HG03571 (cell line): ENCODE data around the gene DENND5B.
"Not testable (repeated sequence)": the region's sequence is repeated elsewhere in the genome, so short reads cannot be mapped to it uniquely, and the experiment has no call there.

Experiments used
- ATAC-seq: cut with Tn5 transposase; IDR thresholded peaks from one replicate; pipeline ENCODE4 v1.9.1; 2021; ENCODE audit not compliant: unreplicated experiment

Gene DENND5B

DNA sequence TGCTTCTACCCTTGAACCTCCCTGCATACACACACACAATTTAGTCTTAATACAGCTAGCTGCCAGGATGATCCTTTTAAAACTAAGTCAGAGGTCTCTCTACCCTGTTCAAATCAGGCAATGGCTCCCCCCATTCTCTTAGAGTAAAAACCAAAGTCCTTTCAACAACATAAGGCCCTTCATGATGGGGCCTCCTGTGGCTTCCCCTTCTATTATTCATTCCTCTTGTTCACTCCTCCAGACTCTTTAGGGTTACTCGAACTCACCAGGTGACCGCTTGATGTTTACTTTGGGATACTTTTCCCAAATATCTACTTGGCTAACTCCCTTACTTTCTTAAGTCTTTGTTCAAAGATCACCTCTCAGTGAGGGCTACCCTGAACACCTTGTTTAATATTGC is 30.4 kb downstream of the DENND5B start:
- ATAC-seq: no peak

DNA sequence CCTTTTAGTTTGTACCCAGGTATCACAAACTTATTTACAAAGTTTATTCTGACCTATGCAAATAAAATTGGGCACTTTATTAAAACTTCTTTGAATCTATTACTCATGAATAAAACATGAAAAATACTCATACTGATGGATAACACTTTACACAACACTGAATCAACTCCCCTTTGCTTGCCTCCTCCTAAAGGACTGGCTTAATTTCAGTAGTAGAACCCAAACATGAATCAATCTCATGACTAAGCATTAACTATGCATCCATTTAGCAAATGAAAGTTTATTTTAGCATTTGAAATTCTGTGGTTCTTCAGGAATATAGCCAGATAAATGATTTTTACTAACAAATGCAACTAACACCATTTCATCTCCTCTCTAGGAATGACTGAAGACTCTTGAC is 32.4 kb downstream of the DENND5B start:
- ATAC-seq: no peak

DNA sequence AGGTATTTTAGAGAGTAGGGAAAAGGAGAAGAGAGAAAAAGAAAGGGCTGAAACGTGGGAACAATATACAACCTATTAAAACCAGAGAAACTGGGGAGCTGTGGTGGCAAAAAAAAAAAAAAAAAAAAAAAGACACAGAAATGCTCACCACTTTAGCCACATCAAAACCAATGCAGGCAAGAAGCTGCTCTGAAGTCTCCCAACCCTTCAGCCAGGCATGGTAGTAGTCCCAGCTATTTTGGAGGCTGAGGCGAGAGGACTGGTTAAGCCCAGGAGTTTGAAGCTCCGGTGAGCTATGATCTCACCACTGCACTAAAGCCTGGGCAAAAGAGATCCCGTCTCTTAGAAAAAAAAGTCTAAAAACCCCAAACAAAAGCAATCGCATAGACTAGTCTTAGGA is 33.2 kb downstream of the DENND5B start:
- ATAC-seq: no peak

DNA sequence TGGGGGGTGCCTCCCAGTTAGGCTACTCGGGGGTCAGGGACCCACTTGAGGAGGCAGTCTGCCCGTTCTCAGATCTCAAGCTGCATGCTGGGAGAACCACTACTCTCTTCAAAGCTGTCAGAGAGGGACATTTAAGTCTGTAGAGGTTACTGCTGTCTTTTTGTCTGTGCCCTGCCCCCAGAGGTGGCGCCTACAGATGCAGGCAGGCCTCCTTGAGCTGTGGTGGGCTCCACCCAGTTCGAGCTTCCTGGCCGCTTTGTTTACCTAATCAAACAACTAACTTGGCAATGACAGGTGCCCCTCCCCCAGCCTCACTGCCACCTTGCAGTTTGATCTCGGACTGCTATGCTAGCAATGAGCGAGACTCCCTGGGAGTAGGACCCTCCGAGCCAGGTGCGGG is 35.5 kb downstream of the DENND5B start:
- ATAC-seq: not testable (repeated sequence)

DNA sequence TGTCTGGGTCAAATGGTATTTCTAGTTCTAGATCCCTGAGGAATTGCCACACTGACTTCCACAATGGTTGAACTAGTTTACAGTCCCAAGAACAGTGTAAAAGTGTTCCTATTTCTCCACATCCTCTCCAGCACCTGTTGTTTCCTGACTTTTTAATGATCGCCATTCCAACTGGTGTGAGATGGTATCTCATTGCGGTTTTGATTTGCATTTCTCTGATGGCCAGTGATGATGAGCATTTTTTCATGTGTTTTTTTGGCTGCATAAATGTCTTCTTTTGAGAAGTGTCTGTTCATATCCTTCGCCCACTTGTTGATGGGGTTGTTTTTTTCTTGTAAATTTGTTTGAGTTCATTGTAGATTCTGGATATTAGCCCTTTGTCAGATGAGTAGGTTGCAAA is 40.3 kb downstream of the DENND5B start:
- not testable (repeated sequence) for ATAC-seq

DNA sequence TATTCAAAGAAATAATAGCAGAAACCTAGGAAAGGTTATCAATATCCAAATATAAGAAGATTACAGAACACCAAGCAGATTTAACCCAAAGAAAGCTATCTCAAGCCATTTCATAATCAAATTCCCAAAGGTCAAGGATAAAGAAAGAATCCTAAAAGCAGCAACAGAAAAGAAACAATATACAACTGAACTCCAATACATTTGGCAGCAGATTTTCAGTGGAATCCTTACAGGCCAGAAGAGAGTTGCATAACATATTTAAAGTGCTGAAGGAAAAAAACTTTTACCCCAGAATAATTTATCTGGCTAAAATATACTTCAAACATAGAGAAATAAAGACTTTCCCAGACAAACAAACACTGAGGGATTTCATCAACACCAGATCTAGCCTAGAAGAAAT is 54.3 kb downstream of the DENND5B start:
- ATAC-seq: no peak

DNA sequence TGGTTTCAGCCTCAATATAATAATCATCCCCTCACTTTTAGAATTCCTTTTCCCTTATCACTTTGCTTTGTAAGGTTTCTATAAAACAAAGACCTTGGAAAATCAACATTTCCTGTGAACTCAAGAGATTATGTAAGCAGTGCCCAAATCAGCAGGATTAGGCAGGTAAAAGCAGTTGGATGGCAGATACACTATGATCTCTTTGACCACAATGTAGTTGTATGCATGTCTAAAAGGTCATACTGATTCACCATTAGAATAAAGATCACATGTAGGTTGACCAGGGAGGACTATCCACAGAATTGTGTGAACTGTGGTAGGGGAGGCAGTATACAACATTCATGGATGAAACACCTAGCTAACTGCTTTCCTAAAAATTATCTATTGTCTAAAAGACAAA is 57.5 kb downstream of the DENND5B start:
- no peak for ATAC-seq

DNA sequence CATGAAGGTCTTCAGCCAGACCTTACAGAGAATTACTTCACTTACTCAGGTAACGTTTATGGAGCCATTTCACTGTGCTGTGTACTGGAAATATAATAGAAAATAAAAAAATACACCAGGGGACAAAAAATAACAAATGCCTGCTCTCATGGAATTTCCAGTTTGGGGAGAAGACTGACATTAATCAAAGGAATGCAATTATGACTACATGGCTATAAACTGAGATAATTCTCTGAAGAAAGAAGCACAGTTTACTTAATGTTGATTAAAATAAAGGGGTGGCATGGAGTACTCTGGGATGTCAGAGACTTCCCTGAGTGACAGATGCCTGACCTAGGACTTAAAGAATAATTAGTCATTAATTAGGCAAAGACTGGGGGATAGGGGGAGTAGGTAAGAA is 59.0 kb downstream of the DENND5B start:
- ATAC-seq: no peak

DNA sequence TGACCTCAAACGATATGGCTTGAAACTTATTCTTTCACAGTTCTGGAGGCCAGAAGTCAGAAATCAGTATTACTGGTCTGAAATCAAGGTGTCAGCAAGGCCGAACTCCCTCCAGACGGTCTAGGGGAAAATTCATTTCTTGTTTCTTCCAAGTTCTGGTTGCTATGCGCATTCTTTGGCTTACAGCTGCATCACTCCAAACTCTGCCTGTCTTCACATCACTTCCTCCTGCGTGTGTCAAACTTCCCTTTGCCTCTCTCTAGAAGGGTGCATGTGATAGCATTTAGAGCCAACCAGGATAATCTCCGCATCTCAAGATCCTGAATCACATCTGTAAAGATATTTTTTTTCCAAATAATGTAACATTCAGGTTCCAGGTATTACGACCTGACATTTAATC is 62.8 kb downstream of the DENND5B start:
- ATAC-seq: no peak

DNA sequence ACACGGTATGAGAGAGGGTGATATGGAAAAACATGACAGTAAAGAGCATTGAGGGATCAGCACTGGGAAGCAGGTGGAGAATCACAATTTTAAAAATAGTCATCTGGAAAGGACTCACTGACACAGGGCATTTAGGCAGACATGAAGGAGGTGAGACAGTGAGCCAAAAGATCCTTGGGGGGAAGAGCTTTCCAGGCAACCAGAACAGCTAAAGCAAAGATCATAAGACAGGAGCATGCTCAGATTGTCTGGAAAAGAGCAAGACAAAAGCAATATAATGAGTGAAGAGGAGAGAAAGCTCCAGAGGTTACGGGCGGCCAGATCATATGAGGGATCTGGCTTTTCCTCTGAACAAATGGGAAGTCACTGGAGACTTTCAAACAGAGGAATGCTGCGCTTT is 63.9 kb downstream of the DENND5B start:
- ATAC-seq: no peak

DNA sequence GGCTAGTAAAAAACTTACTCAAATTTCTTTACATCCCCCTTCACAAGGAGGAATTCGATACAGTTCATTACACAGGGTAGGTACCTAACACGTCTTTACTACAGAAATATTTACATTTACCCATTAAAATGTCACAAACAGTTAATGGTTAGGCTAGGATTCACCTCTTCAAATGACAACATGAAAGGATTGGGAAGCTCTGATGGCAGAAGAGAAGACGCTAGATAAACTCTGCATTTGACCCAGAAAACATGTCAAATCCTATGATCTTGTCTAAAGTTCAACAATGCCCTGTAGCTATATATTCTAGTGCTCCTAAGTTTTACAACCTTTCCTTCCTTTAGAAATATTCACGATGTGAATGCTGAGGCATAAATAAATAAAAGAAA is 64.8 kb downstream of the DENND5B start:
- ATAC-seq: no peak

DNA sequence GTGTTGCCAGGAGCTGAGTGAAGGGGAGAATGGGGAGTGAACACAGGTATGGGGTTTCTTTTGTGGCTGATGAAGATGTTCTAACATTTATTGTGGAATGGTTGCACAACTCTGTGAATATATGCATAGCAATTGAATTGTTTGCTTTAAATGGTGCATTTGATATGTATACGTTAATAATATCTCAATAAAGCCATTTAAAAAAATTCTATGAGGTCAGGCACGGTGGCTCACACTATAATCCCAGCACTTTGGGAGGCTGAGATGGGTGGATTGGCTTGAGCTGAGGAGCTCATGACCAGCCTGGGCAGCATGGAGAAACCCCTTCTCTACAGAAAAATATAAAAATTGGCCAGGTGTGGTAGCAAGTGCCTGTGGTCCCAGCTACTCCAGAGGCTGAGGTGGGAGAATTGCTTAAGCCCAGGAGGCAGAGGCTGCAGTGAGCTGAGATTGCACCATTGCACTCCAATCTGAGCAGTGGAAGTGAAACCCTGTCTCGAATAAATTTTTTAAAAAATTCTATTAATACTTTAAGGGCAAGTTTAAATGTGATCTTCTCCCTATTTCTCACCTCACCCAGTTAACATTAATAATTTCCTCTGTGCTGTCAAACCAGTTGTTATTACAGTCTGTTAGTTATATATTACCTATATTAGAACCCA is 65.3 kb downstream of the DENND5B start:
- ATAC-seq: no peak

DNA sequence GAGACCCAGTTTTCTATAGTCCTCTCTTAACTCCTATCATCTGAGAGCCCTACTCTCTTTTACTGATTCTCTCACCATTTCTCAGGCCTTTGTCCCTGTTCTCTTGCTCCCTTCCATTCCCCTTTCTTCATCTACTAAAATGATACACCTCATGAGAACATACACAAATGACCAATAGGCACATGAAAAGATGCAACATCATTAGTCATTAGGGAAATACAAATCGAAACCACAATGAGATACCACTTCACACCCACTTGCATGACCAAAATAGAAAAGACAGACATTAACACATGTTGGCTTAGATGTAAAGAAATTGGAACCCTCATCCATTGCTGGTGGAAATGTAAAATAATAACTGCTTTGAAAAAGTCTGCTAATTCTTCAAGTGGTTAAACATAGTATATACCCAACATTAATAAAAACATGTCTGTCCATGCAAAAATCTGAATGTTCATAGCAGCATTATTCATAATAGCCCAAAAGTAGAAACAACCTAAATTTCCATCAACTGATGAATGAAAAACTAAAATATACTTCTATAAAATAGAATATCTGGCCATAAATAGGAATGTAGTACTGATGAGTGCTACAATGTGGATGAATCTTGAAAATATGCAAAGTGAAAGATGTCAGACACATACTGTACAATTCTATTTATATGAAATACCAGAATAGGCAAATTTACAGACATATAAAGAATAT is 66.0 kb downstream of the DENND5B start:
- ATAC-seq: peak; percentile 81

DNA sequence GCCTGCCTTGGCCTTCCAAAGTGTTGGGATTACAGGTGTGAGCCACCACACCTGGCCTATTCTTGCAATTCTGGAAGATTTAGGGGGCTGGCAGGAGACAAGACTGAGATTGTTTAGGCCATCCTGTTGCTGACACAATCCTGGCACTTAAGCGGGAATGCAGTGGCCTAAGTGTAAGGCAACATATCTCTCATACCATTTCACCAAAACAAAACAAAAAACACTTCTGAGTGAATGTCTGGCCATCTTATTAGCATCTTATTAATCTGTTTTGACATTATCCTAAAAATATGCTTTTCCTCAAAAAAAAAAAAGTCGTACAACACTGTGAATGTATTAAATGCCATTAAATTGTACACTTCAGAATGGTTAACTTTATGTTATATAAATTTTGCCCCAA is 67.6 kb downstream of the DENND5B start:
- ATAC-seq: no peak

DNA sequence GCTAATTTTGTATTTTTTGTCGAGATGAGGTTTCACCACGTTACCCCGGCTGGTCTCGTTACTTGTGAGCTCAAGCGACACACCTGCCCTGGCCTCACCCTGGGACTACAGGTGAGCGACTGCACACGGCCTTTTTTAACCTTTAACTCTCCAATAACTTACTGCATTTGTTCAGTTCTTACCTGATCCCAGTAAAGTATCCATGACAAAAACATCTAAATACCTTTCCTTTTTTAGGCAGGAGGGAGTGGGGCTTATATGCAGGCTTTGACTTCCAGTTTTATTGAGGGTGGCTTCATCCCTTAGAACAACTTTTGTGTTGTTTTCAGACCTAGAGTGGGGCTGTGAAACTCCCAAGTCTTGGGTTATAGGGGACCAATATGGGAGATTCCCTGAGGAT is 68.3 kb downstream of the DENND5B start:
- no peak for ATAC-seq

DNA sequence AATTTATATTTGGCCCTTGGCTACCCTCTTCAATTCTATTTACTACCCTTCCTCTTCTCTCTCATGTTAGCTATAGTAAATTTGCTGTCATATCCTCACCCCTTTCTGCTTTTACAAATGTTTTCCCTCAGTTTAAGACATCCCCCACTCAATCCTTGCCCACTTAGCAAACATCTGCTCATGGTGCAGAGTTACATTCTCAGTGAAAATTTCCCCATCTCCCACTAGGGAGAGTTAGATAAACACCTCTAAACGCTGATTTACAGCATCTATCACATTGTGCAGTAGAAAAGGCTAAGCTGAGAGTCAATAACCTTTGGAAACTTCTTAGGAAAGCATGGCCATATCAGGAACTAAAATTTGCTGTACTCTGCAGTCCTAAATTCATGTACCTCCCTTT is 69.0 kb downstream of the DENND5B start:
- ATAC-seq: no peak

DNA sequence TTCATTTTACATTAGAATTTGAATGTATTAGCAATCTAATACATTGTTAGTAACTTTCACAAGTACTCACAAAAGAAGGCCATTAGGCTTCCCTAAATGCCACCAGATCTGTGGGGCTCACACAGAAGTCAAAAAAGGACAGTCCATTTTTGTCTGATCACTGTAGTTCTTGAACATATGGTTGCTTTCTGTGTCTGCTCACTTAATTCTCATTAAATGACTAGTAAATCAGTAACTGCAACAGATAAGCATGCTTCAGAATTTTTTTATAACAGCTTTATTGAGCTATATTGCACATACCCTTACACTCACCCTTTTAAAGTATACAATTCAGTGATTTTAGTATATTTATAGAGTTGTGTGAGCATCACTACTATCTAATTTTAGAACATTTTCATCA is 71.4 kb downstream of the DENND5B start:
- no peak for ATAC-seq

DNA sequence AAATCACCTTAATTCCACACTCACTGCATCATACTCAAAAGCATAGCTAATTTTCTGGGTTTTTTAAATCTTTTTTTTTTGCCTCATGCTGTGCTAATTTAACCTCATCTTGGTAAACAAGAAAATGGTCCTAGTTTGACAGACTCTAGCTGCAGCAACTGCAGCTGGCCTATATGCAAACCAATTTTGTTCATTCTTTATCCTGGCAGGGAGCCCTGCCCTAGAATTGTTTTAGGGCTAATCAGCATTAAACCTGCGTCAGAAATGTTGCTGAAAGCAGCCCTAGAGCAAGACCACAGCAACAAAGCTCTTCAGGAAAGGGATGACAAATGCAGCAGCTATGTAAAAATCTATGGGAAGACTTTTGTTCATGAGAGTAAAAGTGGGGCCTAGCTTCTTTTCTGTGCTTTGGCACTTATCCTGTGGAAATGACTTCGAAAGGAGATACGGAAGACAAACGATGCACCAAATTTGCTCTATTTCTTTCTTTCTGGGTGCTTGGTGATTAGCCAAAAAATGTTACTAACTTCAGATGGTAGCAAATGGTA is 72.2 kb downstream of the DENND5B start:
- no peak for ATAC-seq

DNA sequence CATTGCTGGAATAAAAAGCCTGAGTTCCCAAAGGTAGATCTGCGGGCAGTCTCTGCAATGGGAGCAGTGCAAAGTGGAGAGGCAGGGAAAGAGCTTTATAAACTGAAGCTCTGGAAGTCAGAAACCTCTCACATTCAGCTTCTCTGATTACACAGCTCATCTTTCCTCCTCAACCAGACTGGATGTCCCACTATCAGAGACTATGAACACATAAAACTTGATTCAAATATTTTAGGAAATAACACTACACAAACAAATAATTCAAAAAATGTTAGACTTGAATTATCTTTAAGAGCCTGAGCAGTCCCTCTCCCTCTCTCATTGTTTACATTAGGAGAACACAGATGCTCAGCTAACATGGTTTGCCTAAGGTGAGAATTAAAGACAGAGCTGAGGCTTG is 72.9 kb downstream of the DENND5B start:
- no peak for ATAC-seq

DNA sequence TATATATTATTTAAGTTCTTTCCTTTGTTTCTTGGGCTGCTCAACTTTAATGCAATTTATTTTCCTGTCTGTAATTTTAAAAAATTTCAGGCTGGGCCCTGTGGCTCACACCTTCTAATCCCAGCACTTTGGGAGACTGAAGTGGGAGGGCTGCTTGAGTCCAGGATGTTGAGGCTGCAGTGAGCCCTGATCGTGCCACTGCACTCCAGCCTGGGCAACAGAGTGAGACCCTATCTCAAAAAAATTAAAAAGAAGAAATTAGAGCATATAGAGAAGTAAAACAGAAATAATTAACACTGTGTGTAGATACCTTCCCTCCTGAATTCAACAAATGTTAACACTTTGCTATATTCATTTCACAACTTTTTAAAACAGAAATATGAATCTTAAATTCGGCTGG is 74.2 kb downstream of the DENND5B start:
- no peak for ATAC-seq

DNA sequence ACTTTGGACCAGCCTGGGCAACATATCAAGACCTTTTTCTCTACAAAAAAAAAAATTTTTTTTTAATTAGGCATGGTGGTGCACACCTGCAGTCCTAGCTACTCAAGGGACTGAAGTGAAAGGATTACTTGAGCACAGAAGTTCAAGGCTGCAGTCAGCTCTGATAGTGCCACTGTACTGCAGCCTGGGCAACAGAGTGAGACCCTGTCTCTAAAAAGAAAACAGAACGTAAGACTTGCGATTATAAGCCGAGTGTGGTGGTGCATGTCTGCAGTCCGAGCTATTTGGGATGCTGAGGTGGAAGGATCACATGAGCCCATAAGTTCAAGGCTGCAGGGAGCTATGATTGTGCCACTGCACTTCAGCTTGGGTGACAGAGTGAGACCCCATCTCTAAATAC is 76.0 kb downstream of the DENND5B start:
- ATAC-seq: no peak

DNA sequence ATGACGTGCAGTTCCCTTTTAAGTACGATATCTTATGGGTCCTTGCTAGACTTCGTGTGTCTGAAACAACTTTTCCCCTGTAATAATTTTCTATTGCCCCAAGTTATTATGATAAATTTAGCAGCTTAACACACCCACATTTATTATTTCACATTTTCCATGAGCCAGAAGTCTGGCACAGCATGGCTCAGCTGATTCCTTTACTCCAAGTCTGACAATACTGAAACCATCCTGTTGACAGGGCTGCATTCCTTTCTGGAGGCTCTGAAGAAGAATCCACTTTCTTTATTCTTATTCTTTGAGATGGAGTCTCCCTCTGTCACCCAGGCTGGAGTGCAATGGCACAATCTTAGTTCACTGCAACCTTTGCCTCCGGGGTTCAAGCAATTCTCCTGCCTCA is 80.9 kb downstream of the DENND5B start:
- no peak for ATAC-seq
